ENCODE data around the gene ATP13A1.

- TF ChIP-seq CTCF (conservative IDR thresholded peaks at IDR 0.05; ENCODE audit: low read depth, low read length) (no peak), EZH2phosphoT487 (IDR thresholded peaks at IDR 0.05; ENCODE audit: borderline replicate concordance, low read length) (no peak)
Measured at GRCh38 chr19:19650331-19650730, 13.1 kb downstream of the ATP13A1 start.

Measured in PC-3 (cell line).